ENCODE measurements around the gene MET. TPM values are rescaled to one million over a fixed set of nuclear protein-coding genes. Genes with fewer than 3 reads are reported as not detected.
"Not testable (repeated sequence)": the region's sequence is repeated elsewhere in the genome, so short reads cannot be mapped to it uniquely, and the experiment has no call there.

The MET gene
- total and polyA plus RNA-seq, 10 donors = 0.68 to 28.8 (median 19.1) TPM

GRCh38 chr7:116715077-116715476 is 43.1 kb downstream of the MET start:
- no peak for DNase-seq
- intact Hi-C loops (cut with DNase I; ENCODE audit: low total_unique reads) = no loop called here
- H3K36me3 ChIP-seq = no peaks in the 10 kb centered on the region
- no peaks in the 10 kb centered on the region for H3K4me1 ChIP-seq
- no peak overlapping the region for H3K4me3 ChIP-seq
- peaks cover 0 to 3% (median 0%) of the 10 kb centered on the region in 7 donors for H3K27me3 ChIP-seq (replicated peaks in 1 of 7)
- H3K9me3 ChIP-seq = no peaks in the 10 kb centered on the region
- H3K27ac ChIP-seq = no peak overlapping the region
- TF ChIP-seq POLR2AphosphoS5 (IDR thresholded peaks at IDR 0.05) (no peak), POLR2A (IDR thresholded peaks at IDR 0.05) (no peak), CTCF (IDR thresholded peaks at IDR 0.05 in 8 of 11, conservative IDR thresholded peaks at IDR 0.05 in 3 of 11) (no peak)

- WGBS, 5 donors = 29 to 67% (median 42%) methylated on average over 3 of the region's 3 CpGs
- no peak for DNase-seq
- Histone ChIP-seq H3K4me3 (no peak overlapping the region), H3K36me3 (no peaks in the 10 kb centered on the region), H3K27me3 (replicated peaks in 1 of 7) (peaks cover 0 to 3% (median 0%) of the 10 kb centered on the region in 7 donors), H3K9me3 (no peaks in the 10 kb centered on the region), H3K4me1 (no peaks in the 10 kb centered on the region), H3K27ac (no peak overlapping the region)
- intact Hi-C loops (cut with DNase I; ENCODE audit: low total_unique reads) = no loop called here
- TF ChIP-seq POLR2A (IDR thresholded peaks at IDR 0.05) = no peak
- TF ChIP-seq CTCF (IDR thresholded peaks at IDR 0.05 in 8 of 11, conservative IDR thresholded peaks at IDR 0.05 in 3 of 11) = no peak
Observed at GRCh38 chr7:116717137-116717536, 45.1 kb downstream of the MET start.

GRCh38 chr7:116723959-116724529 is 52.0 kb downstream of the MET start:
- 93 to 97% (median 94%) methylated on average over 27 to 31 of the region's 31 CpGs for WGBS, 5 donors
- H3K36me3 ChIP-seq; H3K9me3 ChIP-seq; DNase-seq; intact Hi-C loops (cut with DNase I; ENCODE audit: low total_unique reads); H3K27ac ChIP-seq; H3K27me3 ChIP-seq (replicated peaks in 1 of 7); H3K4me3 ChIP-seq: not testable (repeated sequence)
- H3K4me1 ChIP-seq = peaks cover 0 to 15% (median 0%) of the 10 kb centered on the region in 6 donors

- H3K36me3 ChIP-seq = no peaks in the 10 kb centered on the region
- no peak for DNase-seq
- H3K9me3 ChIP-seq = no peaks in the 10 kb centered on the region
- 85 to 95% (median 92%) methylated on average over 5 of the region's 5 CpGs for WGBS, 5 donors
- no peak for TF ChIP-seq POLR2AphosphoS5 (IDR thresholded peaks at IDR 0.05)
- no peak for TF ChIP-seq CTCF (IDR thresholded peaks at IDR 0.05 in 8 of 11, conservative IDR thresholded peaks at IDR 0.05 in 3 of 11)
- no peak for TF ChIP-seq POLR2A (IDR thresholded peaks at IDR 0.05)
- H3K27me3 ChIP-seq (replicated peaks in 1 of 7) = peaks cover 0 to 8% (median 0%) of the 10 kb centered on the region in 7 donors
- H3K4me1 ChIP-seq = peaks cover 0 to 15% (median 0%) of the 10 kb centered on the region in 6 donors
- no peak overlapping the region for H3K27ac ChIP-seq
- intact Hi-C loops (cut with DNase I; ENCODE audit: low total_unique reads) = no loop called here
- H3K4me3 ChIP-seq = no peak overlapping the region
Observed at GRCh38 chr7:116724560-116725231, 52.7 kb downstream of the MET start.
